HCT116 (cell line): ENCODE results near the gene DERL3. TPM values are rescaled to one million over a fixed set of nuclear protein-coding genes. Genes with fewer than 3 reads are reported as not detected.

Experiments used
- ATAC-seq: fragments of 200-7000 bp; cut with Tn5 transposase; 2 replicates; pipeline ENCODE4 v1.9.1; 2020; ENCODE audit warnings: mild to moderate bottlenecking, moderate library complexity
- BruUV-seq: library from RNA; stranded (reverse); fragments of 400-500 nt; replicated peaks from 2 replicates; lab custom pipeline; 2021; lab: Mats Ljungman, UMichigan
- CTCF ChIA-PET: fragments of 300-600 bp; sonication (Branson Sonifier 250); formaldehyde crosslinking; loops from one replicate; lab custom pipeline; 2021; ENCODE audit warnings: antibody characterized with exemption; lab: Charles Lee
- POLR2A ChIA-PET: fragments of 300-600, 350-600 bp; sonication (Branson Sonifier 250); formaldehyde crosslinking; loops from one replicate; lab custom pipeline; 2021; ENCODE audit warnings: antibody characterized with exemption; lab: Charles Lee
- RAD21 ChIA-PET, 2 experiments: fragments of 300-600 bp; sonication (Branson Sonifier 250); formaldehyde crosslinking; loops; one replicate each; lab custom pipeline; 2023; ENCODE audit warnings: low total read pairs in 2 of 2; ENCODE audit not compliant: uncharacterized antibody in 2 of 2, unreplicated experiment in 2 of 2, low non-redundant PET in 1 of 2; lab: Charles Lee
- DNase-seq: peaks from one replicate; pipeline ENCODE4 v3.0.0-alpha.2; 2010; ENCODE audit warnings: low read depth, low spot score
- H2AFZ ChIP-seq: fragments of 200-600 bp; shearing (Covaris generic), sonication (generic); 2 replicates; pipeline ENCODE4 v1.6.1; 2017; ENCODE audit warnings: low read depth, mixed run types, mixed read lengths, antibody characterized with exemption, low read length; ENCODE audit not compliant: poor library complexity, severe bottlenecking
- H3K27ac ChIP-seq: 2 replicates; pipeline ENCODE4 v1.5.1; 2012; ENCODE audit warnings: low read depth, low read length
- H3K27me3 ChIP-seq: fragments of 200-600 bp; sonication (generic); 2 replicates; pipeline ENCODE4 v1.6.1; 2016; ENCODE audit warnings: mixed run types, low read length, mixed read lengths; ENCODE audit not compliant: insufficient read depth
- H3K36me3 ChIP-seq, 2 experiments: fragments of 200-500 bp in 1 of 2; fragments of 200-600 bp in 1 of 2; sonication (Bioruptor generic) in 1 of 2; sonication (generic) in 1 of 2; 2 replicates each; pipeline versions ENCODE4 v1.5.1 to v1.6.1; 2014 to 2016; ENCODE audit warnings: low read length in 2 of 2, inconsistent platforms in 1 of 2, mixed read lengths in 1 of 2, mixed run types in 1 of 2; ENCODE audit not compliant: insufficient read depth in 2 of 2, control insufficient read depth in 1 of 2
- H3K4me1 ChIP-seq, 2 experiments: fragments of 200-600 bp in 1 of 2; sonication (generic) in 1 of 2; 2 replicates each; pipeline versions ENCODE4 v1.5.1 to v1.6.1; 2012 to 2017; ENCODE audit warnings: low read length in 2 of 2, inconsistent platforms in 1 of 2, mild to moderate bottlenecking in 1 of 2, mixed read lengths in 1 of 2, mixed run types in 1 of 2, moderate library complexity in 1 of 2; ENCODE audit not compliant: insufficient read depth in 2 of 2, control insufficient read depth in 1 of 2
- H3K4me2 ChIP-seq: fragments of 200-600 bp; sonication (generic); 2 replicates; pipeline ENCODE4 v1.6.1; 2017; ENCODE audit warnings: mixed run types, low read length, mixed read lengths
- H3K4me3 ChIP-seq, 2 experiments: fragments of 200-600 bp in 1 of 2; sonication (generic) in 1 of 2; replicated peaks in 1 of 2; 2 replicates each; pipeline ENCODE4 v1.5.1; 2011 to 2016; ENCODE audit warnings: low read length in 2 of 2, control low read depth in 1 of 2, low read depth in 1 of 2, mild to moderate bottlenecking in 1 of 2, mixed read lengths in 1 of 2, mixed run types in 1 of 2
- H3K79me2 ChIP-seq: fragments of 200-600 bp; sonication (generic); 2 replicates; pipeline ENCODE4 v1.6.1; 2017; ENCODE audit warnings: mild to moderate bottlenecking, mixed run types, low read length, moderate library complexity, mixed read lengths; ENCODE audit not compliant: insufficient read depth
- H3K9ac ChIP-seq: fragments of 200-600 bp; sonication (generic); 2 replicates; pipeline ENCODE4 v1.6.1; 2016; ENCODE audit warnings: low read length, mixed read lengths
- H3K9me2 ChIP-seq: fragments of 200-600 bp; sonication (generic), shearing (Covaris generic); 2 replicates; pipeline ENCODE4 v1.6.1; 2017; ENCODE audit warnings: mixed run types, mild to moderate bottlenecking, moderate library complexity; ENCODE audit not compliant: insufficient read depth
- H3K9me3 ChIP-seq, 2 experiments: fragments of 200-500 bp in 1 of 2; fragments of 200-600 bp in 1 of 2; sonication (Bioruptor generic) in 1 of 2; sonication (generic) in 1 of 2; 2 replicates each; pipeline ENCODE4 v1.6.1; 2014 to 2017; ENCODE audit warnings: low read length in 2 of 2, mixed read lengths in 2 of 2, inconsistent platforms in 1 of 2, low read depth in 1 of 2, mild to moderate bottlenecking in 1 of 2, mixed run types in 1 of 2, moderate library complexity in 1 of 2; ENCODE audit not compliant: control insufficient read depth in 1 of 2, insufficient read depth in 1 of 2
- H4K20me1 ChIP-seq: fragments of 200-600 bp; sonication (generic), shearing (Covaris generic); 2 replicates; pipeline ENCODE4 v1.6.1; 2017; ENCODE audit warnings: mixed run types, mild to moderate bottlenecking, moderate library complexity; ENCODE audit not compliant: insufficient read depth
- CBX3 ChIP-seq: IDR thresholded peaks from 2 replicates; pipeline ENCODE4 v1.6.1; 2012; ENCODE audit warnings: low read depth
- POLR2A ChIP-seq: IDR thresholded peaks from 2 replicates; pipeline ENCODE4 v1.7.0; 2011; ENCODE audit warnings: borderline replicate concordance; ENCODE audit not compliant: insufficient read depth, insufficient read length; ENCODE audit errors: extremely low read depth
- POLR2AphosphoS5 ChIP-seq: IDR thresholded peaks from 2 replicates; pipeline ENCODE4 v1.6.1; 2011; ENCODE audit warnings: mild to moderate bottlenecking, low read depth, low read length, moderate library complexity
- SP1 ChIP-seq: IDR thresholded peaks from 2 replicates; pipeline ENCODE4 v1.6.1; 2012; ENCODE audit warnings: low read depth
- ZFX ChIP-seq: fragments of 450-650 bp; IDR thresholded peaks from 2 replicates; pipeline ENCODE4 v1.6.1; 2017
- intact Hi-C: fragments of 100-400 bp; cut with micrococcal nuclease; formaldehyde crosslinking; loops from 2 replicates; pipeline ENCODE4 v1.10.0; 2022
- total RNA-seq: library from RNA; stranded (reverse); gene quantifications from one replicate; pipeline ENCODE4 v1.2.1, GENCODE V29; 2021; ENCODE audit not compliant: unreplicated experiment
- TF ChIP-seq, protein P1 (sequence below): IDR thresholded peaks from 2 replicates; pipeline ENCODE4 v1.6.1; 2012
- TF ChIP-seq, protein P2 (sequence below): IDR thresholded peaks from 2 replicates; pipeline ENCODE4 v1.6.1; 2012
- TF ChIP-seq, protein P3 (sequence below), 3 experiments: fragments of 200-600 bp in 1 of 3; sonication (generic) in 1 of 3; IDR thresholded peaks in 2 of 3; conservative IDR thresholded peaks in 1 of 3; 2 replicates each; pipeline ENCODE4 v1.5.1; 2012 to 2017; ENCODE audit warnings: low read depth in 2 of 3, low read length in 2 of 3, antibody characterized with exemption in 1 of 3, borderline replicate concordance in 1 of 3, control low read depth in 1 of 3, mild to moderate bottlenecking in 1 of 3, mixed read lengths in 1 of 3, mixed run types in 1 of 3, moderate library complexity in 1 of 3; ENCODE audit not compliant: insufficient read depth in 1 of 3

Gene DERL3
- total RNA-seq, 1 experiment from 2014 or later, result not detected

DNA sequence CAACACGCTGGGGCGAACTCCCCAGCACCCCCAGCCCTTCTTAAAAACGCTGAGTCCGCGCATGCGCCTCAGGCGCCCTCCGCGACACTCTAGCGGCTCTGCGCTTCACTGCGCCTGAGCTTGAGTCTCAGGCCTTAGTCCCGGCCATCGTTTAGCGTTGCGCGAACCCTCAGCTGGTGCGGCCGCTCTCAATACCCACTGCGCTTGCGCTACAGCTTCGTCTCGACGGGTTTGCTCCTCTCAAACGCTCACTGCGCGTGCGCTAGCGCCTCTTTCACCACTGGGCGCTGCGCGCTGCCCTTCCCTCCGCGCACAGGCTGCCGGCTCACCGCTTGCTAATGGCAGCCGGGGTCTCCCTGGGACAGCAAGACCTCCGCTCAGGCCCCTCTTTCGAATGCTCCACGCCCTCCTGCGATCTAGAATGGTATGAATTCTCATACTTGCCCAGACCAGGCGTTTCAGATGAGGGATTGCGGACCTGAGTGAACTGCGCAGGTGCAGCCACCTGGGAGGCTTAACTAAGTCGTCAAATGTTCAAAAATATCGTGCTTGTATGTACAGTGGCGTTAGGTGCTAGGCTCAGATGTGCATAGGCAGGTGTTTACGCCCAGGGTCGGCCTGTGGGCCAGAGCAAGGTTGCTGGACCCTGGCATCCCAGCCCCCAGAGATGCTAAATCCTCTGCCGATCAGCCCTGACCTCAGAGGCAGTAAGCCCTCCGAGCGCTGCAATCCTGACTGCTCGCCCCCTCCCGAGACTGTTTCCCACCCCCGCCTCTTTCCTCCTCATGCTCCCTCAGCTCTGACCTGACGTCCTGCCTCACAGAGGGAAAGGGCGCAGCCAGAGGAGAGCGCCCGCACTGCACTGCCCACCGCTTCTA, 19.0 kb upstream of the DERL3 start, which contains the start of gene SLC2A11:
Gene SLC2A11, plus strand, starts transcription at position 270 of the 878 bp plus-strand sequence. Its CDS starts 125 bp downstream, at position 395.
- POLR2A ChIA-PET, result interaction anchor here (0.6 to 1.9 kb wide), 15 partner anchors 8 to 492 kb away, joined by 3 to 11 read pairs (median 4); partner anchors contain the start of genes MIF and ZNF70
- Histone ChIP-seq H3K36me3 (no peaks in the 10 kb centered on the region), H3K4me2 (peak within 1 kb of the TSS; percentile 87), H3K4me3 (peak within 1 kb of the TSS; percentile 74 to 80), H3K79me2 (no peaks in the 10 kb centered on the region), H3K4me1 (peaks cover 4 to 13% of the 10 kb centered on the region in 2 experiments; a peak in 2 of 4 replicates), H4K20me1 (no peaks in the 10 kb centered on the region), H3K9ac (peak within 1 kb of the TSS; percentile 70), H3K9me3 (no peaks in the 10 kb centered on the region), H3K9me2 (no peaks in the 10 kb centered on the region), H3K27ac (peak within 1 kb of the TSS; percentile 71), H3K27me3 (no peaks in the 10 kb centered on the region), H2AFZ (peak within 1 kb of the TSS; percentile 85)
- TF ChIP-seq ZFX (peak; percentile 33; the same call in 1 of the 2 replicates), POLR2AphosphoS5 (peak; percentile 94), CBX3 (0 out of 2 replicates have a peak, but pooled peaks have one; percentile 37), POLR2A (peak; percentile 97), SP1 (no peak)
- TF ChIP-seq, protein P1, sequence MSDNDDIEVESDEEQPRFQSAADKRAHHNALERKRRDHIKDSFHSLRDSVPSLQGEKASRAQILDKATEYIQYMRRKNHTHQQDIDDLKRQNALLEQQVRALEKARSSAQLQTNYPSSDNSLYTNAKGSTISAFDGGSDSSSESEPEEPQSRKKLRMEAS, result peak; percentile 50
- TF ChIP-seq, protein P2, sequence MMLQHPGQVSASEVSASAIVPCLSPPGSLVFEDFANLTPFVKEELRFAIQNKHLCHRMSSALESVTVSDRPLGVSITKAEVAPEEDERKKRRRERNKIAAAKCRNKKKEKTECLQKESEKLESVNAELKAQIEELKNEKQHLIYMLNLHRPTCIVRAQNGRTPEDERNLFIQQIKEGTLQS, result no peak
- TF ChIP-seq, protein P3, sequence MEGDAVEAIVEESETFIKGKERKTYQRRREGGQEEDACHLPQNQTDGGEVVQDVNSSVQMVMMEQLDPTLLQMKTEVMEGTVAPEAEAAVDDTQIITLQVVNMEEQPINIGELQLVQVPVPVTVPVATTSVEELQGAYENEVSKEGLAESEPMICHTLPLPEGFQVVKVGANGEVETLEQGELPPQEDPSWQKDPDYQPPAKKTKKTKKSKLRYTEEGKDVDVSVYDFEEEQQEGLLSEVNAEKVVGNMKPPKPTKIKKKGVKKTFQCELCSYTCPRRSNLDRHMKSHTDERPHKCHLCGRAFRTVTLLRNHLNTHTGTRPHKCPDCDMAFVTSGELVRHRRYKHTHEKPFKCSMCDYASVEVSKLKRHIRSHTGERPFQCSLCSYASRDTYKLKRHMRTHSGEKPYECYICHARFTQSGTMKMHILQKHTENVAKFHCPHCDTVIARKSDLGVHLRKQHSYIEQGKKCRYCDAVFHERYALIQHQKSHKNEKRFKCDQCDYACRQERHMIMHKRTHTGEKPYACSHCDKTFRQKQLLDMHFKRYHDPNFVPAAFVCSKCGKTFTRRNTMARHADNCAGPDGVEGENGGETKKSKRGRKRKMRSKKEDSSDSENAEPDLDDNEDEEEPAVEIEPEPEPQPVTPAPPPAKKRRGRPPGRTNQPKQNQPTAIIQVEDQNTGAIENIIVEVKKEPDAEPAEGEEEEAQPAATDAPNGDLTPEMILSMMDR (IDR thresholded peaks at IDR 0.05 in 2 of 3, conservative IDR thresholded peaks at IDR 0.05 in 1 of 3; ENCODE audit: borderline replicate concordance in 1 of 3, insufficient read depth in 1 of 3, low read depth in 2 of 3, low read length in 2 of 3), result peak in 1 of 3 experiments; percentile 9; a peak in 2 of 6 replicates
- CTCF ChIA-PET, result interaction anchor here (0.6 to 3.4 kb wide), 12 partner anchors 8 to 664 kb away, joined by 3 to 44 read pairs (median 4); partner anchors contain the start of gene MIF
- ATAC-seq (peak; percentile 96), DNase-seq (peak; percentile 92)
- intact Hi-C loops, result loop anchor here (5.0 kb wide), 1 partner anchor 34 kb away; the partner anchor contains the start of gene MIF
- BruUV-seq, result TSS peak; percentile 60
- RAD21 ChIA-PET, result interaction anchor here in 1 of 2 experiments (0.6 kb wide), 1 partner anchor 472 kb away, joined by 5 read pairs; no protein-coding TSS in a partner anchor
